GM18499 (cell line): ENCODE data around the gene SOX18.
"Not testable (repeated sequence)": the region's sequence is repeated elsewhere in the genome, so short reads cannot be mapped to it uniquely, and the experiment has no call there.

Experiments
- ATAC-seq: cut with Tn5 transposase; IDR thresholded peaks from one replicate; pipeline ENCODE4 v1.9.1; 2021; ENCODE audit warnings: moderate number of reproducible peaks; ENCODE audit not compliant: insufficient read depth, unreplicated experiment

The SOX18 gene

GRCh38 chr20:64025826-64026412, 23.5 kb downstream of the SOX18 start:
- no peak for ATAC-seq

GRCh38 chr20:64025101-64025825, 24.2 kb downstream of the SOX18 start:
- ATAC-seq = no peak

GRCh38 chr20:64024141-64024990, 25.1 kb downstream of the SOX18 start:
- no peak for ATAC-seq

GRCh38 chr20:64023361-64024140, 25.9 kb downstream of the SOX18 start:
- ATAC-seq = no peak

- ATAC-seq = no peak
These were observed 26.6 kb downstream of the SOX18 start for GRCh38 chr20:64022671-64023360.

GRCh38 chr20:64021124-64021975, 28.1 kb downstream of the SOX18 start:
- ATAC-seq = no peak

- ATAC-seq = no peak
These were observed 33.8 kb downstream of the SOX18 start for GRCh38 chr20:64015635-64016034.

- ATAC-seq = not testable (repeated sequence)
These were observed 36.9 kb downstream of the SOX18 start for GRCh38 chr20:64012385-64013154.

GRCh38 chr20:64011366-64011779, 38.1 kb downstream of the SOX18 start:
- no peak for ATAC-seq

- no peak for ATAC-seq
These were observed 38.7 kb downstream of the SOX18 start for GRCh38 chr20:64010711-64011237.

- ATAC-seq = no peak
These were observed 39.5 kb downstream of the SOX18 start for GRCh38 chr20:64009811-64010387.

- ATAC-seq = no peak
These were observed 42.5 kb downstream of the SOX18 start for GRCh38 chr20:64006902-64007301.

- no peak for ATAC-seq
These were observed 42.9 kb downstream of the SOX18 start for GRCh38 chr20:64006490-64006889.

GRCh38 chr20:64005394-64005793, 44.0 kb downstream of the SOX18 start:
- ATAC-seq = no peak

GRCh38 chr20:64003960-64004725, 45.3 kb downstream of the SOX18 start:
- ATAC-seq = no peak

GRCh38 chr20:64001607-64002011, 47.8 kb downstream of the SOX18 start:
- no peak for ATAC-seq

GRCh38 chr20:64000906-64001305, 48.5 kb downstream of the SOX18 start:
- no peak for ATAC-seq
